HG02981 (cell line): Measurements from ENCODE around the gene AKAP6.

ENCODE experiments used
- ATAC-seq: cut with Tn5 transposase; IDR thresholded peaks from one replicate; pipeline ENCODE4 v1.9.1; 2021; ENCODE audit warnings: mild to moderate bottlenecking, moderate library complexity; ENCODE audit not compliant: unreplicated experiment

The AKAP6 gene

DNA sequence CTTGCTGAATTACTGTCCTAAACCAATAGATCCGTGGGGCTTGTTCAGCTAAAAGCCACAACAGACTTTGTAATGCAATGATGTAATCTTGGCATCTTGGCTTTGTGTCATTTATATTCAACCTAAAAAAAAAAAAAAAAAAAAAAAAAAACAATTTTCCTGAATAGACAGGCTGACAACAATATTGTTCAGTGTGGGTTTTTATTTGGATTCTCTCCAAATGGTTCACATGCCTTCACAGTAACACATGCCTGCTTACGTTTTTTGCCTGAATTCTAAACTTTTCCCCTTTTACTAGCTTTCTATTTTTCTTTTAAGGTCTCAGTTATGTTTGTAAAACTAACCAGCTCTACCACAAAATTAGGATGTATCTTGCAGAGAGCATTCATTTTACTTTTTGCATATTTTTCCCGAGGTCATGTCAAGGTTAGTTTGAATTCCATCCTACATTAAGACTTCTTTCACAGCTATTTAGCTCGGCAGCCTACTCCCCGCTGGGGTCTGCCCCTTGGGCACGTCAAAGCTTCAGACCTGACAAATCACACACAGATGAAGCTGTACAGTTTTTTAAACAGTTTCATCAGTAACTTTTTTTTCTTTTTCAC, 395.9 kb downstream of the AKAP6 start:
- no peak for ATAC-seq

DNA sequence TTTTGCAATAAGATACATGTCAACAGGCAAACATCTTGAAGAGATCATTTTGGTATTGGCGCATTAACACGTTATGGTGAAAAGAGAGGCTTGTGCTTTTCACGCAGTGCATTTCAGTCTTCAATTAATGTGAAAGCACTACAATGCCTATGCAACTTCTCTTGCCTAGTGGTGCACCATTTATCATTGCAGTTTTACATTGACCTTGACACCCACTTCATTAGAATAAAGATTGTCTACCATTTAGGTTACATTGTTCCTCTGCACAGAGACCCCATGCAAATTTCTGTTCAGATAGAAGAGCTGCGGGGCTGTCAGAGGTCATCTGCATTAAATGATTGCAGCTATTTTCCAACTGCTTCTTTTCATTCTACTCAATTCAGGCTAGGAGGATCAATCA, 397.4 kb downstream of the AKAP6 start:
- no peak for ATAC-seq

DNA sequence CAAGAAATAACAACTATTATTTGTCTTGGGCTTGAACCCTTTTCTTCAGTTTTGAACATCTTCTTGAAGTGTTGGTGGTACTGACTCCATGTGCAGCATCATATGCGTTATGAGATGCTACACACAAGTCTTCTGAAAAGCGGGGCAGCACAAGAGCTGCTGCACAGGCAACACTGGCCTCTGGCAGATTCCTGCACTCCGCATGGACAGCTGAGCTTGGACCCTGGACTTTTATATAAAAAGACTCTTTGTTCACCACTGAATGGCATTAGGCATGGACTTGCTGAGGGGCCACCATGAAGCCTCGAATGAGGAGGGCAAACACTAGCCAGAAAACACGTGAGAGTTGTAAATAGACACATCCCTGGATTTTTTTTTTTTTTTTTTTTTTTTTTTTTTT, 398.7 kb downstream of the AKAP6 start:
- ATAC-seq = no peak

DNA sequence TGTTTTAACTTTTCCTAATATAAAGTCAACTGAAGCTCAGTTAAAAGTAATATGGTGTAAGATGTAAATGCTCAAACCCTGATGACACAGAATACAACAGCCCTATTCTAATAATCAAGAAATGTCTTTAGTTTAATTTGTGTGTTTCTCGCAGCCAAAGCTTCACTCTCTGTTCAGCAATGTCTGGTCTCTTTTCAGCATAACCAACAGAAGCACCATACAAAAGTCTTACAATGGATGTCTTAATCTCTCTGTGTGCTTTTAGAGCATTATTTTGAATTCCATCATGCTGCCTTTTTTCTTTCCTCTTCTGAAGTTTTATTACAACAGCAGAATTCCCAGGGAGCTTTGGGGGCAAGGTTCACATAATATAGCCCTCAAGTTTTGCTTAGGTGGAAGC, 399.4 kb downstream of the AKAP6 start:
- ATAC-seq = no peak

DNA sequence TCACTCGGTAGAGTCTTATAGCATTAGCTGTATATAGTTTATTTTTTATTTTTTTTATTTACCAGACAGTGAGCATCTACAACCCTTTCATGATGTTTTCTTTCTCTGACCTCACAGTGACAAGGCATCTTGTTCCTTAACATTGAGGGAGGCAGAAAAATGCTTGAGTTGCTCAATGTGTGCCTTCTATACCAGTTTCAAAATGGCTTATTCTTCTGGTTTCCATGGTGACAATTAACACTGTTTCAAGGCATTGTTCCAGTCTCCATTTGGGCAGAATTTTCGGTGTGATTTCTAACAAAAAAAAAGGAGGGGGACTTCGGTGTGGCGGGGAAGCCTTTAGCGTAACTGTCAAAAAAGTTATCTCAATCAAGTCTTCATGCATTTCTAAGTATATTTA, 399.9 kb downstream of the AKAP6 start:
- ATAC-seq = no peak

DNA sequence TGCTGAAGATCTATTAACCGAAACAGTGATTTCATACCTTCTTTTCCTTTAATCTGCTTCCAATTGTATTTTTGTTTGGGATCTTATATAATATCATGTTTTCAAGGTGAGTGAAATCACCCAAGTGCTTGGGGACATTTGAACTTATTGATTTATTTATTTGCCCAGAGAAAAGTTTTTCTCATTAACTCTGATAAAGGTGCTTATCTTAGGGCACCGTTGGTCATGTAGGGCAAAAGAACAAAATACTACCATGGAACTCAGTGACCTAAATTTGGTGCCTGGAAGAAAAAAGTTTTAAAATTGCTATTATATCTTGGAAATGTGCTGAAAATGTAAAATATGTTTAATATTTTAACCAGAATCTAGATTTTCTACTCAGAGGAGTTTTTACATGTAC, 402.2 kb downstream of the AKAP6 start:
- ATAC-seq = no peak

DNA sequence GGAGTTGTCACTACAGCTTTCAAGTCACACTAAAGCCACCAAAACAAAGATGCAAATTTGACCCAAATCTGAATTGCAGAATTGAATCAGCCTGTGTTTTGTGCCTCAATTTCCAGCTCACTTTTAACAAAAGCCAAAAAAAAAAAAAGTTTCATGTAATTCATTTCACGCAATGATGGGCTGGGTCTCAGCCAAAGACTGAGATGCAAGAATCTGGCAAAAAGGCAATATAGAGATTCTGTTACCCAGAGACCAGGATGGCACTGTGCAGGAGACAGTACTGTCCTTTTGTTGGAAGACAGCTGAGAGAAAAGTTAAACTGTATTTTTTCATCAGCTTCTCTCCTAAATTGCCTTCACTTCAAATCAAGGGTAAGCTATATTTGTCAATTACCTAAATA, 403.9 kb downstream of the AKAP6 start:
- ATAC-seq = no peak

DNA sequence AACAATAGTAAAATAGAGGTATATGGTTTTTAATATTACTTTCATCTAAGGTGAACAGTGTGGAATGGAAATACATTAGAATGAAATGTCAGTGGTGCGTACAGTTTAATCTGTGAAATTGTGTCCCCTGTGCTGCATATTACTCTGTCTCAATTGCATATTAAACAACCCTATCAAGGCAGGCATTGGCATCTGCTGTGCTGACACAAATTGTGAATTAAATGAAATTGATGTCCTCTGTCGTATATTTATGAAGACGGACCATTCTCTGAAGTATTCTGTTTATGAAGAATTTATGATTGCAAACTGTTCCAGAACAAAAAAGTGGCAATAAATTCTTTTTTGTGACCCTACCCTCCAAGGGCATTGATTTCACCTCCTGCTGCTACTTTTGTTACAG, 405.2 kb downstream of the AKAP6 start:
- ATAC-seq = no peak

DNA sequence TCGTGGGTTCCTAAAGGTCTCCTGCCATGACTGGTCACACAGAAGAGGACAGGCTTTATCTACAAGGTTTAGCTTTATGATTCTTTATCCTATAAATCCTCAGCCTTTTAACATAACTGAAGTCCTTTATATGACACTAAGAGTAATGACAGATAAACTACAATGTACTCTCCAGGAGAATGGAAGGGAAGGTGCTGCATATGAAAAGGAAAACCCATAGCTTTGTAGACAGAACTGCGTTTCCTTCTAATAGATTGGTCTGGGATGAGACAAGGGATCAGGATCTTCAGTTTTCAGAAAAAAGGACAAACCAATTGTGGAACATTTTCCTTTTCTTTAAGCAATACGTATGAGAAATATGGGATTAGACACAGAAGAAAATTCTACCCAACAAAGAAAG, 408.5 kb downstream of the AKAP6 start:
- ATAC-seq = no peak

DNA sequence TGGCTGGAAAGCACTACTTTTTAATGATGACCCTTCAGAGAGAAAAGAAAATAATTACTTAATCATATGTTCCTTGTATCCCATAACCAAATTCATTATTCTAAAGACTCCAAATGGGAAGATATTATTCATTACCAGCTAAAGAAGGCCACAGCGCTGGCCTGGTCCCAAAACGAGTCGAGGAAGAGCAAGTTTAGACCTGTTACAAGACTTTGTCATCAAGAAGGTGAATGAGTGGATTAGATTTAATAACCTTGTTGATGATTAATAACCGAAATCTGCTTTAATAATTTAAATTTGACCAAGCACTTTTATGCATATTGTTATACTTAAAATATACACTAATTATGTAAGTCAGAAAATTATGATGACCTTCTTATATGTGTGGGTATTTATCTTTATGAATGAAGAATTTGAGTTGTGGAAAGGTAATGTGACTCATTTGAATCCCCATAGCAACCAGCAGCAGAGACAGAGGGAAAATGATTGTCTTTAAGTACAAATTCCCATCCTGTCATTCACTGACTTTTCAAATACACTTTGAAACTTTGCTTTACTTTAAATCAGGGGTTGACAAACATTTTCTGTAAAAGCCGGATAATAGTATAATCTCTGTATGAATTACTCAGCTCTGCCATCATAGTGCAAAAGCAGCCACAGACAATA, 409.2 kb downstream of the AKAP6 start:
- no peak for ATAC-seq

DNA sequence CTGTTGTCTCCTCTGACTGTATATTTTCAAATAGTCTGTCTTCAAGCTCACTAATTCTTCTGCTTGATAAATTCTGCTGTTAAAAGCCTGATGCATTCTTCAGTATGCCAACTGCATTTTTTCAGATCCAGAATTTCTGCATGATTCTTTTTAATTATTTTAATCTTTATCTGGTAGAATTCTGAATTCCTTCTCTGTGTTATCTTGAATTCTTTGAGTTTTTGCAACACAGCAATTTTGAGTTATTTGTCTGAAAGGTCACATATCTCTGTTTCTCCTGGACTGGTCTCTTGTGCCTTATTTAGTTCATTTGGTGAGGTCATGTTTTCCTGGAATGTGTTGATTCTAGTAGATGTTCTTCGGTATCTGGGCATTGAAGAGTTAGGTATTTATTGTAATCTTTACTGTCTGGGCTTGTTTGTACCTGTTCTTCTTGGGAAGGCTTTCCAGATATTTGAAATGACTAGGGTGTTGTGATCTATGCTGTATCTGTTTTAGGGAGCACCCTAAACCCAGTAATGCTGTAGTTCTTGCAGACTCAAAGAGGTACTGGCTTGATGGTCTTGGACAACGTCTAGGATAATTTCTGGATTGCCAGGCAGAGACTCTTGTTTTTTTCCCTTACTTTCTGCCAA, 415.8 kb downstream of the AKAP6 start:
- ATAC-seq = no peak

DNA sequence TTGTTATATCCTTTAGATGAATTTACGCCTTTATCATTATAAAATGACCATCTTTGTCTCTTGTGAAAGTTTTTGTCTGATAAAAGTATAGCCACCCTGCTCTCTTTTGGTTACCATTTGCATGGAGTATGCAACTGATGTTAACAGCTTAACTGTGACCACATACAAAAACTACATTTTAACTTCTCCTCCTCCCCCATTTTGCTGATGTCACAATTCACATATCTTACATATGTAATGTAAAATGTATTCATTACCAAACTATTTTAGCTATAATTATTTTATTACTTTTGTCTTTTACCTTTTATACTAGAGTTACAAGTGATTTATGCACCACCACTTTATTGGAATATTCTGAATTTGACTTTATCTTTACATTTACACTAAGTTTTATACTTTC, 425.1 kb downstream of the AKAP6 start:
- ATAC-seq = no peak

DNA sequence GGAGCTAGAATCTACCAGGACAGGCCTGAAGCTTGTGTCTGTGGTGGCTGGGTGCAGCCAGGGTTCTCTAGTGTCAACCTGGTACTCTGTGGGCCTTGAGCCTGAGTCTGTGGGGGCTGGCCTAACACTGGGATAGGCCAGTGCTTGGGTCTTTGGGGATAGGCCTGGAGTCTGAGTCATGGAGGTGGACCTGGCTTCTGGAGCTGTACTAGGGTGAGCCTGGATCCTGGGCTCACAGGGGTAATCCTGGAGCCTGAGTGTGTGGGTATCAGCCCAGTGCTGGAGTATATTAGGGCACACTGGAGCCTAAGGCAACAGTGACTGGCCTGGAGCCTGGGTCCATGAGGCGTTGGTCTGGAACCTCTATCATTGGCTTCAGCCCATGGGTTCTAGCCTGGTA, 427.1 kb downstream of the AKAP6 start:
- no peak for ATAC-seq

DNA sequence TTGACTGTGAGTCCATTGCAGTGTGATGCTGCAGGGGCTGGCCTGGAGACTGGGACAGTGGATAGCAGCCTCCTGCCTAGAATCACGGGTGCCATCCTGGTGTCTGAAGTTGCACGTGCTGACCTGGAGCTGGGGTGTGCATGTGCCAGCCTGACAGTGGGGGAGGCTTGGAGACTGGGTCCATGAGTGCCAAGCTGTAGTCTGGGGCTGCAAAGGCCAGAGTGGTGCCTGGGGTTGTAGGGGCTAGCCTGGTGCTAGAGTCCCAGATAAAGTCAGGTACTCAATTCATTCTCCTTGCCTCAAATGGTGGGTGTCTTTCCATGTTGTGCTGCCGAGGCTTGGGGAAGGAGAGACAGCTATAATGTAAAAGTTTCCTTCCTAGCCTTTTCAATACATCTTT, 427.7 kb downstream of the AKAP6 start:
- ATAC-seq = no peak

DNA sequence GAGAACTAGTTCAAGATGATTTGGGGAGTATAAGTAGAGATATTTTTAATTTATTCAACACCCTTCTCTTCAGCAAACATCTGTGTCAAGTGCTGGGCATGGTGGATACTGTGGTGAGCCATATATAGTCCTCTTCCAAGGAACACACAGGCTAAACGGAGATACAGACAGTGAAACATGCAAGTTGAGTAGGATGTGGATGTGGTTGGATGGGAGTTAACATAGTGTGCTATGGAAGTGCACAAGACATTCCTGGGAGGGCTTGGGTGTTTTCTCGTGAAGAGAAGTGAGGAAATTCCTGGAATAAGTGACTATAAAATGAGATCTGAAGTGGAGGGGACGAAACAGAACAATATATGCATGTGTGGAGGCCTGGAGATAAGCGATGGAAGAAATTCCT, 428.5 kb downstream of the AKAP6 start:
- no peak for ATAC-seq

DNA sequence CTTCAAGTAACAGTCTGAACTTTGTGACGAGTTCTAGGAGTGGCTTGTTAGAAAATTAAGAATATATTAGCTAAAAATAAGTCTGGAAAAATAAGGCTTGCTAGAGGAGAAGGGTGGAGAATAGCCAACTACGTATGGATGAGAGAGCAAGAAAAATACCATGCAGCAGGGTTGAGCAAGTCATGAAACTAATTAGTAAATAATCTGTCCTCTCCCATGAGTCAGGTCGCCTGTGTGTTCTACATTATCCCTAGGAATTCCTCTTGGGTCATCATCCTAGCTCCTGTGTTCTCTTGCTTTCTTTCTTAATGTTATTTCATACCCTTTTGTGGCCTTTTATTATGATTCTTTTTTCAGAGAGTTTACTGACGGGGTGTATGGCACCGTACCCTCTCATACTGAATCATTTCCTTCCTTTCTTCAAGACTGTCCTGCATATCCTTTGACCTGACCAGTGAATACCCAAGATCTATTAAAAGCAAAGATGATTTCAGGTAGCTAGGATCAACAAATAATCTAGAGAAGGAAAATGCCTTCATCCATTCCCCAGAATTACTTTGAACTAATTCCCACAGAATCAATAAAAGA, 432.4 kb downstream of the AKAP6 start:
- ATAC-seq = no peak

DNA sequence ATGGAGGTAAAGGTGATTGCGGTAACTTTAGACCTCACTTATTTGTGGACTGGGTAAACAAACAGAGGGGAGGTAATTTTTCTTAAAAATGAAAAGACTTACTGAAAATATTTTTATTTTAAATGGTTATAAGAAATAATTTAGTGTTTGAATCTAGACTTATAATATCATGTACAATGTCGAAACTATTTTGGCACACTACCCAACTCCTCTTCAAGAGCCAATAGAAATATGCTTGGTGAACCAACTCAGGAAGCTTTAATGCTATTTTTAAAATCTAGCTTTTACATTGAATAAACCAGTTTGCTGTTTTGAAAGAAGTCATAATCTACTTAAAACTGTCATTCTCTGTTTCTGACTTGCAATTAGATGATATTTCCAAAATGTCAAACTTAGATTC, 433.8 kb downstream of the AKAP6 start:
- no peak for ATAC-seq

DNA sequence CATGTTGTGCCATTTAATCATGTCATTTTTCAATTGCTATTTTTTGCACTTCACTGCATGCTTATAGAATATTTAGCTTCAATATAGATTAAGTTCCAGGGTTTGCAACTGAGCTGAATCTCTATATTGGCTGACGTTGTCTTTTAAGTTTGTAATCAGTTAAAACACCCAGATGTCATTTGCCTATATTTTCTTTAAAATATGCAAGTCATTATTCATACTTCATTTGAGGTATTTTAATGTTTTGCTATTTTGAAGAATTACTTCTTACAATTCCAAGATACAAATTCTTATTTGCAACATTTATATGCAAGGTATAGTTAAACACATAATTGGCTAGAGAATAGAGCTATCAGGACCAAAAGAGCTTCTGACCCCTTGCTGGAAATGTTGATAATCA, 434.6 kb downstream of the AKAP6 start:
- no peak for ATAC-seq

DNA sequence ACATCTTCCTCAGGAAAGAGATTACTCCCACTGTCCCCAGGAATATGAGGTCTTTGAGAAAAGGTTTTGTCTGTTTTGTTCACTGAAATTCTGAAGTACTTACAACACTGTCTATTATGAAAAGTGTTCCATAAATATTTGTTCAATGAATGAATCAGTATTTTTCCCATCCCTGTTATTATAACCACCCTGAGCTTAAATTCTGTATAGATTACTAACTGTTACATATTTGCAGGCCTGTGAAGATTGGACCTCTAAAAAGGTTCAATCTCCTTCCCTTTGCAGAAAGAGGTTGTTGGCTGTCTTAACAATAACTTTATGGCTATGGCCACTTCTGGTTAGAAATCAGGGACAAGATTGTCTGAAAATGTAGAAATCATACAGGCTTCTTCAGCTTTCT, 435.0 kb downstream of the AKAP6 start:
- no peak for ATAC-seq

DNA sequence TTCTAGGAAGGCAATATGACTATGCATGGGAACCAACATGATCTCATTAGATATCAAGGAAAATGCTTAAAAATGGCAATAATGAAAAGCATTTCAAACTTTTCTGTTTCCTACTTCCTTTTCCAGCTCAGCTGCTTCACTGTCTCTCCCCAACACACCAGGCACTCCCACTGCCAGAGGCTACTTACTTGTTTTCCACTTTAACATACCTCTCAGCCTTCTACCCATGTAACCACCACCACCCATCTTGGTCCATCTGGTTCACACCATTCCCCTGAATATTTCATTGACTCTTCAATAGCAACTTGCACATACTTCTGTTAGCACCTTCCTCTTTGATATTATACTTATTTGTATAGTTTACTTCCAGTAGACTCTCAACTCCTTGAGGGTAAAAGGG, 441.3 kb downstream of the AKAP6 start:
- no peak for ATAC-seq

DNA sequence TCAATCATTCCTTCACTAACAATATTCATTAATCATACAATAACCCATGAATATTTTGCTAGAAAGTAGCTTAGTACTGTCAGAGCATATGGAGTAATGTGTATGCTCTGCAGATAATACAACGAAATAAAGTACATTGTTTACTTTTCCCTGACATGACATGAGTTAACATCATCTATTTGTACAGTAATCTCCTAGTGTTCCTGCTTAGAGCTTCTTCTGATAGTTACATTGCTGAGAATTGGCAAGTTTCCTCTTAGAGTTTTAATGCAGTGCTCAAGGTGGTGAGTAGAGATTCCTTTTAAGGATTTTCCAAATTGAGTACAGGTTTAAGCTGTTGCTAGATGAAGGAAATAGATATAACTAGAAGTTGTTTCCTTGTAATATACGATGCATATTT, 445.1 kb downstream of the AKAP6 start:
- ATAC-seq = no peak

DNA sequence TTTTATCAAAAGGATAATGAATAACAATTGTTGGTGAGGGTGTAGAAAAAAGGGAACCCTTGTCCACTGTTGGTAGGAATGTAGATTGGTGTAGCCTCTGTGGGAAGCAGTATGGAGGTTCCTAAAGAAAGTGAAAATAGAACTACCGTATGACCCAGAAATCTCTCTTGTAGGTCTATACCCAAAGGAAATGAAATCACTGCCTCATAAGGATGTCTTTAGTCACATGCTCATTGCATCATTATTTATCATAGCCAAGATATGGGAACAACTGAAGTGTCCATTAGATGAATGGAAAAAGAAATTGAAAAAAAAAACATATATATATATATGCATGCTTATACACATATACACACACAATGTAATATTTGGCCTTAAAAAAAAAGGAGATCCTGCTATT, 450.7 kb downstream of the AKAP6 start:
- no peak for ATAC-seq
